ENCODE data around the gene NR1H4. TPM values are rescaled to one million over a fixed set of nuclear protein-coding genes. Genes with fewer than 3 reads are reported as not detected.

NR1H4 gene
- total RNA-seq, 1 experiment from 2014 or later: 0.55 TPM

GRCh38 chr12:100612606-100613005 is 138.9 kb downstream of the NR1H4 start:
- Histone ChIP-seq H3K27me3 (replicated peaks) (no peaks in the 10 kb centered on the region), H3K36me3 (peaks cover 23% of the 10 kb centered on the region), H3K27ac (no peak overlapping the region), H3K4me3 (no peak overlapping the region), H3K4me1 (replicated peaks) (no peaks in the 10 kb centered on the region), H3K9me3 (replicated peaks) (no peaks in the 10 kb centered on the region)
- DNase-seq (ENCODE audit: low read depth in 1 of 2, low spot score in 2 of 2): no peak

Other genes with a start within 250 kb of the NR1H4 start
- 1.9 and 2.5 TPM in 2 replicates for gene DEPDC4, start 206.8 kb upstream of the NR1H4 start, total RNA-seq (2014; rRNA removed; shearing (Covaris generic))
- 46.8 and 54.9 TPM in 2 replicates for gene SCYL2, start 206.7 kb upstream of the NR1H4 start, total RNA-seq (2014; rRNA removed; shearing (Covaris generic))
- not detected in 2 replicates for gene SLC17A8, start 116.8 kb upstream of the NR1H4 start, total RNA-seq (2014; rRNA removed; shearing (Covaris generic))
- 32.9 and 55.7 TPM in 2 replicates for gene GAS2L3, start 99.8 kb downstream of the NR1H4 start, total RNA-seq (2014; rRNA removed; shearing (Covaris generic))